ENCODE results near the gene LRTM1. TPM values are rescaled to one million over a fixed set of nuclear protein-coding genes. Genes with fewer than 3 reads are reported as not detected.
A peak's percentile ranks its signal among the peaks of the same experiment; 100 is the strongest.

The LRTM1 gene
- total and polyA plus RNA-seq, 7 donors = 3.1 TPM; not detected in 6

DNA sequence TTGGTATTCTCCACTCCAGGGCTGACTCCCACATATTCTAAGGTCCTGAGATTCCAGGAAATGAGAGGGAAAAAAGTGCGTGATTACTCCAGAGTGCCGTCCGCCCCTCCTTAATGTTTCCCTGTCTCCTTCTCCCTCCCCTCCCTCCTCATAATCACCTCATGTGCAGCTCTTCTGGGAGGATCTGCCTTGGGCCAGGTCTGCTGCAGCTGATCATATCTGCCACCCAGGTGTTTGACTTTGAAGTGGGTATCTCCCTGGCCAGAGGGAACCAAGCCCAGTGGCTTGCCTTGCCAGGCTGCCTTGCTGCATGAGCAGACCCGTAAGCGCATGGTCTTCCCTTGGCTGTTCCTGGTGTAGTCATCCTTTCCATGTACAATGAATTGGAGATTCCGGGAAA is 28.1 kb upstream of the LRTM1 start:
- TF ChIP-seq, protein P1, sequence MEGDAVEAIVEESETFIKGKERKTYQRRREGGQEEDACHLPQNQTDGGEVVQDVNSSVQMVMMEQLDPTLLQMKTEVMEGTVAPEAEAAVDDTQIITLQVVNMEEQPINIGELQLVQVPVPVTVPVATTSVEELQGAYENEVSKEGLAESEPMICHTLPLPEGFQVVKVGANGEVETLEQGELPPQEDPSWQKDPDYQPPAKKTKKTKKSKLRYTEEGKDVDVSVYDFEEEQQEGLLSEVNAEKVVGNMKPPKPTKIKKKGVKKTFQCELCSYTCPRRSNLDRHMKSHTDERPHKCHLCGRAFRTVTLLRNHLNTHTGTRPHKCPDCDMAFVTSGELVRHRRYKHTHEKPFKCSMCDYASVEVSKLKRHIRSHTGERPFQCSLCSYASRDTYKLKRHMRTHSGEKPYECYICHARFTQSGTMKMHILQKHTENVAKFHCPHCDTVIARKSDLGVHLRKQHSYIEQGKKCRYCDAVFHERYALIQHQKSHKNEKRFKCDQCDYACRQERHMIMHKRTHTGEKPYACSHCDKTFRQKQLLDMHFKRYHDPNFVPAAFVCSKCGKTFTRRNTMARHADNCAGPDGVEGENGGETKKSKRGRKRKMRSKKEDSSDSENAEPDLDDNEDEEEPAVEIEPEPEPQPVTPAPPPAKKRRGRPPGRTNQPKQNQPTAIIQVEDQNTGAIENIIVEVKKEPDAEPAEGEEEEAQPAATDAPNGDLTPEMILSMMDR (IDR thresholded peaks at IDR 0.05) = no peak
- Histone ChIP-seq H3K9me3 (no peaks in the 10 kb centered on the region), H3K27ac (no peak overlapping the region), H3K27me3 (ENCODE audit: insufficient read depth in 3 of 3, low read length in 2 of 3) (no peaks in the 10 kb centered on the region), H3K36me3 (ENCODE audit: insufficient read depth in 1 of 2, low read depth in 1 of 2) (no peaks in the 10 kb centered on the region), H3K4me1 (peaks cover 14% of the 10 kb centered on the region), H3K4me3 (no peak overlapping the region)
- intact Hi-C loops (cut with DNase I) = loop anchor here in 1 of 2 donors (10.0 kb wide), 1 partner anchor 529 kb away; the partner anchor contains the start of gene WNT5A
- ATAC-seq = no peak
- DNase-seq = no peak
- WGBS, 3 donors = 89 to 94% (median 93%) methylated on average over 6 of the region's 6 CpGs

DNA sequence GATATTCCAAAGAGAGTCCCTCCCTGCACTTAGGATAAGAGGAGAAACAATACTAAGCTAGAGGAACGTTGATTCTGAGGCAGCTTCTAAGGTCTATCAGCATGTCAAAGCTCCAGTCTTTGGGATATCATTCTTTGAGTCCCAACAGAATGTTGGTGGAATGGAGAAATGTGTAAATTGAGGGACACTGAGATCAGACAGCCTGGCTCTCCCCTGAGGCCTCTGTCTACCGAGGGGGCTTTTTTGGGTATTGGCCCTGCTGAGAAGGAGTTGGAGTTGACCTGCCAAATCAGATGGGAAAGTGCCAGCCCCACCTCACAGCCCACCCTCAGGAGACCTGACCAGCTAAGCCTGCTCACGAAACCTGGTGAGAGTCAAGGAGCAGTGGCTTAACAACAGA is 27.6 kb upstream of the LRTM1 start:
- ATAC-seq (no peak), DNase-seq (no peak)
- Histone ChIP-seq H3K9me3 (no peaks in the 10 kb centered on the region), H3K27me3 (ENCODE audit: insufficient read depth in 3 of 3, low read length in 2 of 3) (no peaks in the 10 kb centered on the region), H3K4me3 (no peak overlapping the region), H3K27ac (no peak overlapping the region), H3K36me3 (ENCODE audit: insufficient read depth in 1 of 2, low read depth in 1 of 2) (no peaks in the 10 kb centered on the region), H3K4me1 (peaks cover 14% of the 10 kb centered on the region)
- TF ChIP-seq, protein P1 (IDR thresholded peaks at IDR 0.05) = no peak
- 83 to 93% (median 88%) methylated on average over 3 of the region's 3 CpGs for WGBS, 3 donors
- intact Hi-C loops (cut with DNase I) = loop anchor here in 1 of 2 donors (10.0 kb wide), 1 partner anchor 529 kb away; the partner anchor contains the start of gene WNT5A

DNA sequence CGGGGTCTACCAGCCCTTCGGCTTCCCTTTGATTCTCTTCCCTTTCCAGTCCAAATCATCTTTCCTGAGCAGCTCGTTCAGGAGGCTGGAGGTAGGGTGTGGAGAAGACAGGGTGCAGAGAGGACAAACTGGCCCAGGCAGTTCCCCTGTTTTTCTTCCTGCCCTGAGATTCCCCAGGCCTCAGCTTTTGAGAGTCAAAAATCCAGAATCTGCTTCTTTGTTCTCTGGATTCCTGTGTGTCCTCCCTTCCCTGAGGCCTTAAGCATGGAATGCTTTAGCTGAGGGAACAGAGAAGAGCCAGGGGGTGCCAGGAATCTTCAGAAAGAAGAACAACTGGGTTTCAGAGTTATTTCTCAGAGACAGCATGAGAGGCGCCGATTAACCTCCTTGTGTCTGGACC is 26.7 kb upstream of the LRTM1 start:
- peaks cover 14% of the 10 kb centered on the region for H3K4me1 ChIP-seq
- peak overlapping the region; percentile 39 for H3K27ac ChIP-seq
- no peak overlapping the region for H3K4me3 ChIP-seq
- no peak for ATAC-seq
- TF ChIP-seq, protein P1 (IDR thresholded peaks at IDR 0.05) = no peak
- no peaks in the 10 kb centered on the region for H3K27me3 ChIP-seq (ENCODE audit: insufficient read depth in 3 of 3, low read length in 2 of 3)
- no peak for DNase-seq
- H3K9me3 ChIP-seq = no peaks in the 10 kb centered on the region
- intact Hi-C loops (cut with DNase I) = loop anchor here (5.0 to 10.0 kb wide), 4 partner anchors 62 to 530 kb away; partner anchors contain the start of gene WNT5A (in 1 of the 2)
- no peaks in the 10 kb centered on the region for H3K36me3 ChIP-seq (ENCODE audit: insufficient read depth in 1 of 2, low read depth in 1 of 2)
- WGBS, 3 donors = 96 to 98% (median 96%) methylated on average over 4 to 5 of the region's 5 CpGs

DNA sequence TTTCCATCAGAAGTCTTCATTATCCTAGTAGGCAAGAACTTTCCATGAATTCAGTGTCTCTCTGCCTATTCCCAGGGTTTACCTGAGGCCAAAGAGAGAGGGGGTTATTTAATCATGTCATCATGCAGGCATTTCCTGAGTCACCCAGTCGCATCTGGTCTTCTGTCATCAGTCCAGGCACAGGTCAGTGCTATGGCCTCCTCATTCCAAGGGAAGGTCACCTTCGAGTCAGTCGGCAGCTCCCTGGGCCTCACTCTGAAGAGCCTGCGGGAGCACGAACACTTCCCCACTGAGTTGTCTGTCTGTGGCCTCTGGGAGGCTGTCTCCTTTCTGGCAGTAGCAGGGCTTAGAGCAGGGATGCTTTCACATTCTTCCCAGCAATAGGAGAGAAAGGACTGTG is 26.2 kb upstream of the LRTM1 start:
- Histone ChIP-seq H3K4me3 (no peak overlapping the region), H3K27me3 (ENCODE audit: insufficient read depth in 3 of 3, low read length in 2 of 3) (no peaks in the 10 kb centered on the region), H3K27ac (peak overlapping the region; percentile 39), H3K4me1 (peaks cover 14% of the 10 kb centered on the region), H3K36me3 (ENCODE audit: insufficient read depth in 1 of 2, low read depth in 1 of 2) (no peaks in the 10 kb centered on the region), H3K9me3 (no peaks in the 10 kb centered on the region)
- WGBS, 3 donors = 27 to 40% (median 29%) methylated on average over 5 of the region's 5 CpGs
- DNase-seq (peak in 1 of 2 donors; percentile 17), ATAC-seq (peak; percentile 63 to 85 (median 84))
- TF ChIP-seq, protein P1 (IDR thresholded peaks at IDR 0.05) = no peak
- intact Hi-C loops (cut with DNase I) = loop anchor here (5.0 to 10.0 kb wide), 4 partner anchors 62 to 531 kb away; partner anchors contain the start of gene WNT5A (in 1 of the 2)

DNA sequence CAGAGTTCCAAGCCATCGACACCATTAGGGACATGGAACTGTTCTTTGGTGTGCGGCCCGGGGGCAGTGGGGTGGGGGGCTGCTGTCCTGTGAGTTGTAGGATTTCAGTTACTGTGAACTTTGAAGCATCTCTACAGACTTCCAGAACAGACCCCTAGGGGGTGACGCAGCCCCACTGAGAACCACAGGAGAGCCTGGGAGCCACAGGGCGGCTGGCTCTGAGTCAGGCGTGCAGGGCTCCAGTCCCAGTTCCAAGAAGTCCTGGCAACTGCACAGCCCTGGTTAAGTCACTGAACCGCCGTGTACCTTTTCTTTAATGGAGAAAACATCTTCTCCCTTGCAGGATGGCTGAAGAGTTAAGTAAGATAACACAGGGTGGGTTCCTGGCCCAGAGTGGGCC is 23.5 kb upstream of the LRTM1 start:
- Histone ChIP-seq H3K4me3 (no peak overlapping the region), H3K9me3 (no peaks in the 10 kb centered on the region), H3K27ac (no peak overlapping the region), H3K27me3 (ENCODE audit: insufficient read depth in 3 of 3, low read length in 2 of 3) (no peaks in the 10 kb centered on the region), H3K4me1 (peaks cover 14% of the 10 kb centered on the region), H3K36me3 (ENCODE audit: insufficient read depth in 1 of 2, low read depth in 1 of 2) (no peaks in the 10 kb centered on the region)
- peak; percentile 86 to 92 for DNase-seq
- 10 to 17% (median 13%) methylated on average over 8 of the region's 8 CpGs for WGBS, 3 donors
- TF ChIP-seq, protein P1 (IDR thresholded peaks at IDR 0.05) = peak; percentile 75
- peak; percentile 96 to 100 (median 98) for ATAC-seq
- intact Hi-C loops (cut with DNase I) = loop anchor here (2.0 to 10.0 kb wide), 5 partner anchors 59 to 533 kb away; partner anchors contain the start of gene WNT5A (in 1 of the 2)

All from psoas muscle (tissue), 8 donors.